Right lobe of liver (tissue), 4 donors: Measurements from ENCODE around the gene TNFAIP8.

ENCODE experiments used
- POLR2A ChIP-seq: fragments of 450-650 bp; IDR thresholded peaks from one replicate; pipeline ENCODE4 v1.6.1; 2017; ENCODE audit warnings: antibody characterized with exemption, mild to moderate bottlenecking
- TF ChIP-seq, protein P1 (sequence below), 4 donors: fragments of 200-600 bp in 3 of 4; fragments of 450-650 bp in 1 of 4; IDR thresholded peaks; one replicate each; pipeline versions ENCODE4 v1.5.1 to v1.8.0; 2016 to 2022; ENCODE audit warnings: antibody characterized with exemption in 4 of 4, mild to moderate bottlenecking in 2 of 4
- donor health status: DM: no; HTN: no; CAD: no.
- donor health status: DM: no; HTN: no; CAD: no.
- donor health status: DM: no; HTN: yes; CAD: no.

DNA sequence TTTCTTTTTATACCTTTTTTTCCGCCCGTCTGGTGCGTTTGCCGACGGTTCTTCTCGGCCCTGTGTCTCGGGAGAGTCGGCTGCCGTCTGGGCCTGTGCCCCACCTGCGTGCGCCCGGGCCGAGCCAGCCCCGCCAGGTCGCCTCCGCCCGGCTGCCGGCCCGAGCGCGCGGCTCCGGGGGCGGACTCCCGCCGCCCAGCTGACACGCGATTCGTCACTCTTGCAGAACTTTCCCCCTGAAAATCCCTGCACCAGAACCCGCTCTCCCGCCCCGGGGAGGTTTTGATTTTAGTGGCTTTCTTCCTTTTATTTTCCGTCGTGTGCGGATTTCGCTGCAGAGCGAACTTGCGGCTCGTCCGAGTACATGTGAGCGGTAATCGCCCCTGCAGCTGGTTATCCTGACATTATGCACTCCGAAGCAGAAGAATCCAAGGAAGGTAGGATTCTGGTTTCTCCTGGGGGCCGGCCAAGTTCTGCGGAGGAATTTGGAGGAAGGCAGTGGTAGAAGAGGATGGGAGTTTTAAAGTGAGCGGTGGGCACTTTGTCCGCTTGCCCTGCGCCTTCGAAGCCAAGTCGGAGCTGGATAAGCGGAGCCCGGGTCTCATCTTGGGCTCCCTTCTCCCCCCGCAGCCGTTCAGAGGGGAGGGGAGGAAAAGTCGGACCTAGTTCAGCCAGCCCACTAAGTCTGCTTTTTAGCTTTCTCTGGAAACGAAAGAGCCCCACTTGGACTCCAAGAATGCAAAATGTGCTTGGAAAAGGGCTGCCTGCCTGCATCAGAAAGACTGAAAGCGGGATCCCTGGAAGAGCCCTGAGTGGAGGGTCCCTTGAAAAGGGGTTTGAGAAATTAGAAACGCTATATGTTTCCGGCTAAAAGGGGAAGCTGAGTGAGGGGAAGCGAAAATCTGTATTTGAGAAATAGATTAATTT is at the start of gene TNFAIP8:
- TF ChIP-seq, protein P1, sequence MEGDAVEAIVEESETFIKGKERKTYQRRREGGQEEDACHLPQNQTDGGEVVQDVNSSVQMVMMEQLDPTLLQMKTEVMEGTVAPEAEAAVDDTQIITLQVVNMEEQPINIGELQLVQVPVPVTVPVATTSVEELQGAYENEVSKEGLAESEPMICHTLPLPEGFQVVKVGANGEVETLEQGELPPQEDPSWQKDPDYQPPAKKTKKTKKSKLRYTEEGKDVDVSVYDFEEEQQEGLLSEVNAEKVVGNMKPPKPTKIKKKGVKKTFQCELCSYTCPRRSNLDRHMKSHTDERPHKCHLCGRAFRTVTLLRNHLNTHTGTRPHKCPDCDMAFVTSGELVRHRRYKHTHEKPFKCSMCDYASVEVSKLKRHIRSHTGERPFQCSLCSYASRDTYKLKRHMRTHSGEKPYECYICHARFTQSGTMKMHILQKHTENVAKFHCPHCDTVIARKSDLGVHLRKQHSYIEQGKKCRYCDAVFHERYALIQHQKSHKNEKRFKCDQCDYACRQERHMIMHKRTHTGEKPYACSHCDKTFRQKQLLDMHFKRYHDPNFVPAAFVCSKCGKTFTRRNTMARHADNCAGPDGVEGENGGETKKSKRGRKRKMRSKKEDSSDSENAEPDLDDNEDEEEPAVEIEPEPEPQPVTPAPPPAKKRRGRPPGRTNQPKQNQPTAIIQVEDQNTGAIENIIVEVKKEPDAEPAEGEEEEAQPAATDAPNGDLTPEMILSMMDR (IDR thresholded peaks at IDR 0.05): no peak
- peak; percentile 61 for TF ChIP-seq POLR2A
